ENCODE measurements around the gene TFEC. TPM values are rescaled to one million over a fixed set of nuclear protein-coding genes. Genes with fewer than 3 reads are reported as not detected.
A peak's percentile ranks its signal among the peaks of the same experiment; 100 is the strongest.

Gene TFEC
- total RNA-seq, 1 experiment from 2014 or later, result not detected

DNA sequence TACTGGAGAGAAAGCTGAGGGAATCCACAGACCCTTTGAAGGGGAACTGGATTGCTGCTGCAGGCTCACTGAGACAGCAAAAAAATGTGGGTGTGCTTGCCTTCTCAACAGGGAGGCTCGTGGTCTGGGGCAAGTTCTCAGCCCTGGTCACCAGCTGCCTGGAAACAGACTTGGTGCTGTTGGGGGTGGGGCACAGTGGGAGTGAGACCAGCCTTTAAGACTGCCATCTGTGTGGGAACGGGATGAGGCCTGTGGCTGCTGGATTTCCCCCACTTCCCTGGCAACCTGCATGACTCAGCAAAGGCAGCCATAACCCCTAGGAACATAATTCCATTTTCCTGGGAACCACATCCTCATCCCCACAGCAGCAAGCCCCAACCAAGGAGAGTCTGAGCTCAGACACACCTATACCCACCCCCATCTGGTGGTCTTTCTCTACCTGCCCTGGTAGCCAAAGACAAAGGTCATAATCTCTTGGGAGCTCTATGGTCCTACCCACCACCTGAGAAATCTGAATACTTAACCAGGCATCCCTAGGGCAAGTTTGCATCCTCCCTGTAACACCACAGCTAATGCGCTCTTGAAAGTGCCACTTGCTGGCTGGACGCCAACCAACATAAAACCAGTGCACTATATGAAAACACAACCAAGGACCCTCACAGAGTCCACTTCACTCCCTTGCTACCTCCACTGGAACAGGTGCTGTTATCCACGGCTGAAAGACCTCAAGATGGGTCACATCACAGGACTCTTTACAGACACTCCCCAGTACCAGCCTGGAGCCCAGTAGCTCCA is 45.0 kb upstream of the TFEC start:
- WGBS (ENCODE audit: extremely low coverage, insufficient read length, low lambda C conversion rate), result no CpG with 5 or more reads among the region's 5 CpGs

More for the DNA sequence above, 45.0 kb upstream of the TFEC start:
- Mint-ChIP-seq H3K9me3 (no peaks in the 10 kb centered on the region; a peak in 2 of 5 replicates), H3K27me3 (ENCODE audit: low read depth) (no peaks in the 10 kb centered on the region), H3K27ac (peak overlapping the region in 1 of 3 experiments; percentile 90; a peak in 2 of 7 replicates), H3K4me3 (no peak overlapping the region), H3K36me3 (ENCODE audit: insufficient read depth in 1 of 3, low read depth in 3 of 3) (no peaks in the 10 kb centered on the region; a peak in 1 of 7 replicates), H3K4me1 (peaks cover 0 to 2% of the 10 kb centered on the region in 2 experiments; a peak in 1 of 4 replicates)
- no peaks in the 10 kb centered on the region for H3K79me2 ChIP-seq (ENCODE audit: insufficient read depth, low read length)
- H2BK120ac ChIP-seq (ENCODE audit: low read depth, low read length, poor library complexity, severe bottlenecking), result no peak overlapping the region
- H3K4me1 ChIP-seq (ENCODE audit: insufficient read depth, low read length), result no peaks in the 10 kb centered on the region
- no peak overlapping the region for H2AK5ac ChIP-seq (ENCODE audit: insufficient read length, low read length)
- H3K4me2 ChIP-seq (ENCODE audit: insufficient read depth, insufficient read length, low read length), result no peak overlapping the region
- H2BK20ac ChIP-seq (ENCODE audit: low read depth, low read length, poor library complexity, severe bottlenecking), result no peak overlapping the region
- no peak overlapping the region for H3K4ac ChIP-seq (ENCODE audit: low read depth, low read length)
- no peaks in the 10 kb centered on the region for H3K23me2 ChIP-seq (ENCODE audit: insufficient read length, low read depth, low read length, poor library complexity, severe bottlenecking)
- TF ChIP-seq, protein P1, sequence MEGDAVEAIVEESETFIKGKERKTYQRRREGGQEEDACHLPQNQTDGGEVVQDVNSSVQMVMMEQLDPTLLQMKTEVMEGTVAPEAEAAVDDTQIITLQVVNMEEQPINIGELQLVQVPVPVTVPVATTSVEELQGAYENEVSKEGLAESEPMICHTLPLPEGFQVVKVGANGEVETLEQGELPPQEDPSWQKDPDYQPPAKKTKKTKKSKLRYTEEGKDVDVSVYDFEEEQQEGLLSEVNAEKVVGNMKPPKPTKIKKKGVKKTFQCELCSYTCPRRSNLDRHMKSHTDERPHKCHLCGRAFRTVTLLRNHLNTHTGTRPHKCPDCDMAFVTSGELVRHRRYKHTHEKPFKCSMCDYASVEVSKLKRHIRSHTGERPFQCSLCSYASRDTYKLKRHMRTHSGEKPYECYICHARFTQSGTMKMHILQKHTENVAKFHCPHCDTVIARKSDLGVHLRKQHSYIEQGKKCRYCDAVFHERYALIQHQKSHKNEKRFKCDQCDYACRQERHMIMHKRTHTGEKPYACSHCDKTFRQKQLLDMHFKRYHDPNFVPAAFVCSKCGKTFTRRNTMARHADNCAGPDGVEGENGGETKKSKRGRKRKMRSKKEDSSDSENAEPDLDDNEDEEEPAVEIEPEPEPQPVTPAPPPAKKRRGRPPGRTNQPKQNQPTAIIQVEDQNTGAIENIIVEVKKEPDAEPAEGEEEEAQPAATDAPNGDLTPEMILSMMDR (conservative IDR thresholded peaks at IDR 0.05), result no peak
- no peaks in the 10 kb centered on the region for H4K20me1 ChIP-seq (ENCODE audit: control insufficient read depth, insufficient read depth, insufficient read length)
- H3K79me1 ChIP-seq (ENCODE audit: insufficient read depth, low read depth, low read length, poor library complexity, severe bottlenecking), result no peaks in the 10 kb centered on the region
- H2BK15ac ChIP-seq (ENCODE audit: low read depth, low read length), result no peak overlapping the region
- H3K9ac ChIP-seq (ENCODE audit: extremely low read depth, insufficient read length, low read length), result no peak overlapping the region
- H3K56ac ChIP-seq (ENCODE audit: insufficient read length, low read depth, low read length), result no peak overlapping the region
- H3K23ac ChIP-seq (ENCODE audit: insufficient read length, low read depth, low read length), result no peak overlapping the region
- H3T11ph ChIP-seq (ENCODE audit: low read length), result no peak overlapping the region
- H2AFZ ChIP-seq (ENCODE audit: low read length), result no peak overlapping the region
- H3K27ac ChIP-seq (ENCODE audit: insufficient read length, low read depth, low read length), result no peak overlapping the region
- H2BK5ac ChIP-seq (ENCODE audit: insufficient read length, low read length), result no peak overlapping the region
- no peak overlapping the region for H2BK12ac ChIP-seq (ENCODE audit: insufficient read length, low read depth, low read length)
- no peak overlapping the region for H4K91ac ChIP-seq (ENCODE audit: insufficient read length, low read depth, low read length)
- no peak overlapping the region for H3K14ac ChIP-seq (ENCODE audit: insufficient read depth, low read length)
- DNase-seq, result peak; percentile 26
- no peaks in the 10 kb centered on the region for H3K9me3 ChIP-seq (ENCODE audit: control insufficient read depth, low read depth, low read length)
- no peak overlapping the region for H3K18ac ChIP-seq (ENCODE audit: insufficient read length, low read depth, low read length)
- H3K27me3 ChIP-seq (ENCODE audit: insufficient read depth, low read length), result no peaks in the 10 kb centered on the region
- no peak overlapping the region for H4K5ac ChIP-seq (ENCODE audit: insufficient read length, low read depth, low read length)
- no peak overlapping the region for H4K8ac ChIP-seq (replicated peaks; ENCODE audit: insufficient read length, low read depth, low read length)

All from H9 (cell line).